OCI-M1 (cell line): ENCODE measurements around the gene GTF3C4.

Experiments used
- DNase-seq: peaks from one replicate; lab custom pipeline; 2025; lab: John Stamatoyannopoulos, UW

Gene GTF3C4

DNA sequence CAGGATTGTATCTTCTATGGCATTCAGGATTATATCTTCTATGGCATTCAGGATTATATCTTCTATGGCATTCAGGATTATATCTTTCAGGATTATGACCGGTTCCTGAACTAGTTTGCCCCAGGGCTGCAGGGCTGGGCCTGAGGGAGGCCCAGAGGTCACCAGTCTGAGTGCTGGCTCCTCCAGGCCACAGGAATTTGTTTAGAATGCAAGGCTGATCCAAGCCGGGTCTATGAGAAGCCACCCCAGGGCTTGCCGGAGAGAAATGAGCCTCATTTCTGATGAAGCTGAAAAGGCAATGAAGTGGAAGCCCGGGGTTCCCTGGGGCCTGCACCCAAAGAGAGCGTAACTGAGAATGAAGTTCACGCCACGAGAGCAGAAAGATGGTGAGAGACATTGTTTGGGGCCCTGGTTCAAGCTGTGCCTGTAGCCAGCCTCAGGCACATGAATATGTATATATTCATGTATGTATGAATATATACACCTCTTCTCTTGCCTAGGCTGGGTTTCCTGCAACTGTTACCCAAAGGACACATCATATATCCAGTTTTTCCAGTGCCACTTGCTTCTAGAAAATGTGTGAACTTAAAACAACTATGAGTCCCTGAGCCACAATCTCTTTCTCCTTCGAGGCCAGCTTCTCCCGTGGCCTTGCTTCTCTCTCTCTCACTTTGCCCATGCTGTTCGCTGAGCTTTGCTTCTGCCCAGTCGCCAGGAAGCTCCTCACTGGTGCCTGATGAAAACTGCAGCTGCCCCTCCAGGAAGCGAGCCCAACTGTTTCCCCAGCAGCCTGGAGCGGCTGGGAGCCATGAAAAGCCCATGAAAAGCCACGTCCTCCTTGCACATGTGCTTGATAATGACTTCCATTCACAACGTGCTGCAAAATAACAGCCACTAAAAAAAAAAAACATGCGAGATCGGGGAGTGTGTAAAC, 62.3 kb downstream of the GTF3C4 start:
- no peak for DNase-seq

GRCh38 chr9:132733260-132733815, 63.1 kb downstream of the GTF3C4 start:
- DNase-seq = no peak

GRCh38 chr9:132739710-132740310, 69.5 kb downstream of the GTF3C4 start:
- no peak for DNase-seq

GRCh38 chr9:132740526-132741309, 70.5 kb downstream of the GTF3C4 start:
- no peak for DNase-seq

- no peak for DNase-seq
Measured at GRCh38 chr9:132742821-132743311, 72.6 kb downstream of the GTF3C4 start.

- DNase-seq = no peak
Measured at GRCh38 chr9:132743931-132744479, 73.7 kb downstream of the GTF3C4 start.
